NCI-H510A (cell line): ENCODE data around the gene TXNRD1.
"Not testable (repeated sequence)": the region's sequence is repeated elsewhere in the genome, so short reads cannot be mapped to it uniquely, and the experiment has no call there.

ENCODE experiments used
- DNase-seq: peaks from one replicate; lab custom pipeline; 2025; lab: John Stamatoyannopoulos, UW

Gene TXNRD1

GRCh38 chr12:104328278-104328677 is 112.7 kb downstream of the TXNRD1 start:
- not testable (repeated sequence) for DNase-seq

GRCh38 chr12:104328790-104329189 is 113.2 kb downstream of the TXNRD1 start:
- no peak for DNase-seq

- DNase-seq, result no peak
These were observed 114.3 kb downstream of the TXNRD1 start for GRCh38 chr12:104329707-104330532.

GRCh38 chr12:104331376-104331775 is 115.8 kb downstream of the TXNRD1 start:
- DNase-seq, result no peak

- DNase-seq, result not testable (repeated sequence)
These were observed 116.7 kb downstream of the TXNRD1 start for GRCh38 chr12:104332273-104332672.

GRCh38 chr12:104333692-104334255 is 118.2 kb downstream of the TXNRD1 start:
- no peak for DNase-seq

GRCh38 chr12:104334581-104334980 is 119.0 kb downstream of the TXNRD1 start:
- DNase-seq, result no peak

GRCh38 chr12:104336115-104336514 is 120.5 kb downstream of the TXNRD1 start:
- DNase-seq, result no peak

- no peak for DNase-seq
These were observed 121.5 kb downstream of the TXNRD1 start for GRCh38 chr12:104337030-104337558.

GRCh38 chr12:104339663-104340062 is 124.1 kb downstream of the TXNRD1 start:
- DNase-seq, result no peak

GRCh38 chr12:104340177-104340576 is 124.6 kb downstream of the TXNRD1 start:
- DNase-seq, result no peak

- no peak for DNase-seq
These were observed 125.5 kb downstream of the TXNRD1 start for GRCh38 chr12:104340925-104341611.

- no peak for DNase-seq
These were observed 126.6 kb downstream of the TXNRD1 start for GRCh38 chr12:104342147-104342546.

- no peak for DNase-seq
These were observed 127.2 kb downstream of the TXNRD1 start for GRCh38 chr12:104342635-104343249.

GRCh38 chr12:104344682-104345081 is 129.1 kb downstream of the TXNRD1 start:
- DNase-seq, result no peak

- DNase-seq, result no peak
These were observed 129.9 kb downstream of the TXNRD1 start for GRCh38 chr12:104345234-104346066.

GRCh38 chr12:104347374-104348075 is 131.9 kb downstream of the TXNRD1 start:
- DNase-seq, result no peak

GRCh38 chr12:104348283-104348993 is 132.9 kb downstream of the TXNRD1 start:
- DNase-seq, result no peak

- DNase-seq, result no peak
These were observed 133.5 kb downstream of the TXNRD1 start for GRCh38 chr12:104348994-104349494.
